ENCODE measurements around the gene KDSR. TPM values are rescaled to one million over a fixed set of nuclear protein-coding genes. Genes with fewer than 3 reads are reported as not detected.

The KDSR gene
- polyA plus RNA-seq, 3 donors = 9.6 to 38.5 (median 29.9) TPM

- no peaks in the 10 kb centered on the region for H3K9me3 ChIP-seq (replicated peaks in 1 of 2; ENCODE audit: control insufficient read depth in 1 of 2, insufficient read depth in 1 of 2, low read length in 2 of 2)
- H4K20me1 ChIP-seq (ENCODE audit: insufficient read depth, low read length) = no peaks in the 10 kb centered on the region
- intact Hi-C loops (cut with micrococcal nuclease) = loop anchor here in 1 of 2 donors (5.0 to 10.0 kb wide), 2 partner anchors 188 to 306 kb away; no protein-coding TSS in a partner anchor
- Mint-ChIP-seq H3K27ac (peak overlapping the region; percentile 42 to 94 (median 73)), H3K36me3 (peaks cover 0 to 2% of the 10 kb centered on the region in 2 donors), H3K4me3 (peak overlapping the region; percentile 85 to 89), H3K4me1 (peaks cover 49% of the 10 kb centered on the region), H3K27me3 (ENCODE audit: low read depth in 3 of 3) (peaks cover 8 to 15% (median 8%) of the 10 kb centered on the region in 3 donors), H3K9me3 (no peaks in the 10 kb centered on the region)
- H2AFZ ChIP-seq (ENCODE audit: insufficient read depth, low read depth, low read length, poor library complexity, severe bottlenecking) = peak overlapping the region; percentile 81
- WGBS (ENCODE audit: insufficient coverage) = under 1% methylated on average over 78 of the region's 92 CpGs
- H3K79me2 ChIP-seq (ENCODE audit: insufficient read depth, low read length) = peaks cover 41% of the 10 kb centered on the region
- peak overlapping the region in 1 of 2 donors; percentile 63 for H3K27ac ChIP-seq (ENCODE audit: low read depth in 1 of 2, low read length in 2 of 2)
- TF ChIP-seq, protein P1, sequence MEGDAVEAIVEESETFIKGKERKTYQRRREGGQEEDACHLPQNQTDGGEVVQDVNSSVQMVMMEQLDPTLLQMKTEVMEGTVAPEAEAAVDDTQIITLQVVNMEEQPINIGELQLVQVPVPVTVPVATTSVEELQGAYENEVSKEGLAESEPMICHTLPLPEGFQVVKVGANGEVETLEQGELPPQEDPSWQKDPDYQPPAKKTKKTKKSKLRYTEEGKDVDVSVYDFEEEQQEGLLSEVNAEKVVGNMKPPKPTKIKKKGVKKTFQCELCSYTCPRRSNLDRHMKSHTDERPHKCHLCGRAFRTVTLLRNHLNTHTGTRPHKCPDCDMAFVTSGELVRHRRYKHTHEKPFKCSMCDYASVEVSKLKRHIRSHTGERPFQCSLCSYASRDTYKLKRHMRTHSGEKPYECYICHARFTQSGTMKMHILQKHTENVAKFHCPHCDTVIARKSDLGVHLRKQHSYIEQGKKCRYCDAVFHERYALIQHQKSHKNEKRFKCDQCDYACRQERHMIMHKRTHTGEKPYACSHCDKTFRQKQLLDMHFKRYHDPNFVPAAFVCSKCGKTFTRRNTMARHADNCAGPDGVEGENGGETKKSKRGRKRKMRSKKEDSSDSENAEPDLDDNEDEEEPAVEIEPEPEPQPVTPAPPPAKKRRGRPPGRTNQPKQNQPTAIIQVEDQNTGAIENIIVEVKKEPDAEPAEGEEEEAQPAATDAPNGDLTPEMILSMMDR (IDR thresholded peaks at IDR 0.05) = peak; percentile 14
- H3K4me1 ChIP-seq (ENCODE audit: control insufficient read depth in 1 of 2, insufficient read depth in 2 of 2, low read length in 2 of 2) = peaks cover 47 to 60% of the 10 kb centered on the region in 2 donors
- no peaks in the 10 kb centered on the region for H3K36me3 ChIP-seq (replicated peaks in 1 of 2; ENCODE audit: control insufficient read depth in 1 of 2, insufficient read depth in 2 of 2, low read length in 2 of 2)
- H3K27me3 ChIP-seq (ENCODE audit: control insufficient read depth in 2 of 2, insufficient read depth in 2 of 2, low read length in 2 of 2) = no peaks in the 10 kb centered on the region
- DNase-seq = peak; percentile 67 to 81 (median 68)
- peak overlapping the region; percentile 94 for H3K4me2 ChIP-seq (replicated peaks; ENCODE audit: extremely low read depth, low read length, poor library complexity, severe bottlenecking)
- H3K4me3 ChIP-seq (replicated peaks in 1 of 3; ENCODE audit: low read depth in 2 of 3, low read length in 3 of 3) = peak overlapping the region; percentile 57 to 89 (median 72)
- H3K9ac ChIP-seq (ENCODE audit: insufficient read depth, low read length, poor library complexity, severe bottlenecking) = peak overlapping the region; percentile 75
Observed at GRCh38 chr18:63320123-63320974, 46.7 kb downstream of the KDSR start.

DNA sequence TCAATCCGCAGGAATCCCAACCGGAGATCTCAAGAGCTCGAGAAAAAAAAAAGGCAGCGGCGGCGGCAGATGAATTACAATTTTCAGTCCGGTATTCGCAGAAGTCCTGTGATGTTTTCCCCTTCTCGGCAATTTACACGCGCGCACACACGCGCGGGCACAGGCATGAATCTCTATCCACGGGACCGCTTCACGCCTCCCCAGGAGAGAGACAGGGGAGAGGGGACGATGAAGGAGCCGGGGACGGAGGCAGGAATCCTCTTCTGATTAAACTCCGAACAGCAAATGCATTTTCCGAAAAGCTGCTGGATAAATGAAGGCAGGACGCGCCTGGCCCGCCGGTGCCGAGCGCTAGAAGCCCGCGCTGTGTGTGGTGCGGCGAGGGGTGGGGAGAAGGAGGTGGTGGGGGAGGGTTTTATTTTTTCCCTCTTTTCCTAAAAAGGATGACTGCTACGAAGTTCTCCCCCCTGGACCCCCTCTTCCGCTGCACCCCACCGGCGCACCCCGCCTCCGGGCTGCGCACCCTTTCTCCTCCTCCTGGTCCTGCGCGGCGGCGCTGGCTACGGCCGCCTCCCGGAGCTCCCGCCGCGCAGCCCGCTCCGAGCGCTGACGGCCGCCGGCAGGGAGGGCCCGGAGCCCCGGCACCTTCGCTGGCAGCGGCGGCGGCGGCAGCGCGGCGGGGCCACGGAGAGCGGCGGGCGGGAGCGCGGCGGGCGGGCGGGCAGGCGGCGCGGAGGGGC lies 47.5 kb downstream of the KDSR start, which contains the start of gene BCL2:
BCL2 (minus strand) TSS at position 387 of the 740 bp plus-strand sequence.
- Mint-ChIP-seq H3K27ac (peak within 1 kb of the TSS; percentile 42 to 94 (median 86)), H3K36me3 (peaks cover 0 to 2% of the 10 kb centered on the region in 2 donors), H3K4me3 (peak within 1 kb of the TSS; percentile 97 to 99), H3K27me3 (ENCODE audit: low read depth in 3 of 3) (peaks cover 8 to 15% (median 8%) of the 10 kb centered on the region in 3 donors), H3K9me3 (no peaks in the 10 kb centered on the region), H3K4me1 (peaks cover 55% of the 10 kb centered on the region)
- Histone ChIP-seq H3K9ac (ENCODE audit: insufficient read depth, low read length, poor library complexity, severe bottlenecking) (peak within 1 kb of the TSS; percentile 75), H3K27ac (ENCODE audit: low read depth in 1 of 2, low read length in 2 of 2) (peak within 1 kb of the TSS in 1 of 2 donors; percentile 63), H3K4me3 (replicated peaks in 1 of 3; ENCODE audit: low read depth in 2 of 3, low read length in 3 of 3) (peak within 1 kb of the TSS; percentile 57 to 89 (median 72)), H4K20me1 (ENCODE audit: insufficient read depth, low read length) (no peaks in the 10 kb centered on the region), H2AFZ (ENCODE audit: insufficient read depth, low read depth, low read length, poor library complexity, severe bottlenecking) (peak within 1 kb of the TSS; percentile 81), H3K4me2 (replicated peaks; ENCODE audit: extremely low read depth, low read length, poor library complexity, severe bottlenecking) (peak within 1 kb of the TSS; percentile 94), H3K9me3 (replicated peaks in 1 of 2; ENCODE audit: control insufficient read depth in 1 of 2, insufficient read depth in 1 of 2, low read length in 2 of 2) (no peaks in the 10 kb centered on the region), H3K4me1 (ENCODE audit: control insufficient read depth in 1 of 2, insufficient read depth in 2 of 2, low read length in 2 of 2) (peaks cover 47 to 60% of the 10 kb centered on the region in 2 donors), H3K27me3 (ENCODE audit: control insufficient read depth in 2 of 2, insufficient read depth in 2 of 2, low read length in 2 of 2) (no peaks in the 10 kb centered on the region), H3K79me2 (ENCODE audit: insufficient read depth, low read length) (peaks cover 49% of the 10 kb centered on the region), H3K36me3 (replicated peaks in 1 of 2; ENCODE audit: control insufficient read depth in 1 of 2, insufficient read depth in 2 of 2, low read length in 2 of 2) (no peaks in the 10 kb centered on the region)
- peak in 2 of 3 donors; percentile 4 to 11 for DNase-seq
- whole genome bisulfite sequencing (ENCODE audit: insufficient coverage) = 0% methylated on average over 38 of the region's 78 CpGs
- TF ChIP-seq, protein P1 (IDR thresholded peaks at IDR 0.05) = no peak
- intact Hi-C loops (cut with micrococcal nuclease) = loop anchor here (5.0 to 10.0 kb wide), 3 partner anchors 62 to 305 kb away; no protein-coding TSS in a partner anchor

Data from CD14-positive monocyte (primary cell).